ENCODE results near the gene CHRM1.

The CHRM1 gene

DNA sequence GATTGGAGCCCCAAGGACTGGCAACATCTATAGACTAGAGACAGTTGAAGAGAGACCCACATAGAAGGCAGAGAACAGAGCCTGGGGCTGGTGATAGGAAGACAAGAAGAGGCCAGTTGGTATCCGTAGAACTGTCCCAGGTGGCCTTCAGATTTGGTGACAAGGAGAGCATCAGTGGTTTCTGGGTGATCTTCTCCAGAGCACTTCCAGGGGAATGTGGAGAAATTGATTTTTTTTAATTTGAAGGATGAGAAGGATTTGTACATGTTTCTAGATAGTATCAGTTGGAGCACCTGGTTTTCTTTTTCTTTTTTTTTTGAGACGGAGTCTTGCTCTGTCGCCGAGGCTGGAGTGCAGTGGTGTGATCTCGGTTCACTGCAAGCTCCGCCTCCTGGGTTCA, 25.7 kb downstream of the CHRM1 start:
- Mint-ChIP-seq H3K27ac (no peak overlapping the region), H3K4me3 (no peak overlapping the region), H3K27me3 (peaks cover 4% of the 10 kb centered on the region), H3K9me3 (no peaks in the 10 kb centered on the region), H3K4me1 (peaks cover 4% of the 10 kb centered on the region), H3K36me3 (no peaks in the 10 kb centered on the region)

DNA sequence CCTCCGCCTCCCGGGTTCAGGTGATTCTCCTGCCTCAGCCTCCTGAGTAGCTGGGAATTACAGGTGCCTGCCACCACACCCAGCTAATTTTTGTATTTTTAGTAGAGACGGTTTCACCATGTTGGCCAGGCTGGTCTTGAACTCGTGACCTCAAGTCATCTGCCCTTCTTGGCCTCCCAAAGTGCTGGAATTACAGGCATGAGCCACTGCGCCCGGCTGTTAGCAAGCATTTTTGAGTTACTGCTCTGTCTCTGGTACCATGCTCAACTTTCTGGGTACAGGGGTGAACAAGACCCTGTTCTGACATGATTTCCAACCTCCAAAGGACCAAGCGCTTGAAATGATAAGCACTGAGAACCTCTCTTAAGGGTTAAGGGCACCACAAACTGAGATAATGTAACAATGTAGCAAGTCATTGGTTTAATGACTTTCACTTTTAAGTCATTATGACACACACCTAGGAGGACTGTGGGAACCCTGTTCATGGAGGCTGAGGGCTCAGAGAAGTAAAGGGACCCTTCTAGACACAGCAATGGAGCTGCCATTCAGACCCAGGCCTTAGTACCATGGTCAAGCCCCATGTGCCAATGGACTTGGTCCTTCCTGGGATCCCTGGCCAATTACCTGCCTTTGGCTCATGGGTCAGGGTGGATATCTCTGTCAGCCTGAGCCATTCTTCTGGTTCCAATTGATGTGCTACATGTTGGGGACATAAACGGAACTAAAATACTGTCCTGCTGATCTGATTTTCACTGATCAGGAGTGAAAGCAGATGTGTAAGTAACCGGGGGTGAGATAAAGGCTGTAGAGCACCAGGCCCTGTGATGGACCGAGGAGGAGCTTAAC, 28.9 kb downstream of the CHRM1 start:
- no peak overlapping the region for H3K4me3 Mint-ChIP-seq
- H3K27ac Mint-ChIP-seq = peak overlapping the region; percentile 59
- H3K36me3 Mint-ChIP-seq = peaks cover 11% of the 10 kb centered on the region
- H3K9me3 Mint-ChIP-seq = no peaks in the 10 kb centered on the region
- H3K27me3 Mint-ChIP-seq = no peaks in the 10 kb centered on the region
- peaks cover 17% of the 10 kb centered on the region for H3K4me1 Mint-ChIP-seq

DNA sequence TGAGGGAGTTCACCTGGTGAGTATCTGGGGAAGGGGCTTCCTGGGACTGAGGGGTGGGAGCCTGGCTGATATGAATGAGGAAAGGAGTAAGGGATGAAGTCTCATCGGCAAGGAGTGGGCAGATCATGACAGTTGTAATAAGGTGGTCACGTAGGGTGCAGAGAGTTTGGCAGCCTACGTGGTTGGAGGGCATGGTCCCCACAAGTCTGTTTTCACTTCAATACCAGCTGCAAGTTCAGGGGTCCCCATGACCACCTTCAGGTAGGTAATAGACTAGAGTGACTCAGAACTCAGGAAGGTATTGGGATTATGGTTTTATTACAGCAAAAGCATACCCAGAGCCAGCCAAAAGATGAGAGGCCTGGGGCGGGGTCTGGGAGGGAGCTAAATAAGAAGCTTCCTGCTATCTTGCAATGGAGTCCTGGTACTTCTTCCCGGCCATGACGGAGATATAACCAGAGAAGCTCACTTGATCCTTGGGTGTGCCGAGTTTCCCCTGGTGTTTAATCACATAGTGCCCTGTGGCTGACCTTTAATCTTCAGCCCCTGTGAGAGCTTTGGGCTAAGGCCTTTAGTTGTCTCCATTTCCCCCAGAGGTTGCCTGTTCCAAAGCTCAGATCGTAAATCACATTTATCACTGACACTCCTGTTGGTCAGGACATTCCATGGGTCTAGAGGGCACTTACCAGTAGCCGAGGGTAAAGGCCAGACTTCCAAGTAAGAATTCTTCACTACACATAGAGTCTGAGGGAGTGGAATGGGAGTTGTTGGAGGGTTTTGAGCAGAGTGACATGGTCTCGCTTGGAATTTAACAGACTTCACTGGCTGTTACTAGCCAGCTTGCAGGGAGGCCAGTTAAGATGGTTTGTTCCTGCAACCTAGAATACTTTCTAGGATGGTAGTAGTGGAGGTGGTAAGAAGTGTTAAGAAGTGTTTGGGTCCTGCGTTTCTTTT, 31.4 kb downstream of the CHRM1 start:
- peak overlapping the region; percentile 11 for H3K4me3 Mint-ChIP-seq
- H3K27ac Mint-ChIP-seq = peak overlapping the region; percentile 77
- H3K27me3 Mint-ChIP-seq = no peaks in the 10 kb centered on the region
- peaks cover 23% of the 10 kb centered on the region for H3K36me3 Mint-ChIP-seq
- no peaks in the 10 kb centered on the region for H3K9me3 Mint-ChIP-seq
- peaks cover 39% of the 10 kb centered on the region for H3K4me1 Mint-ChIP-seq

DNA sequence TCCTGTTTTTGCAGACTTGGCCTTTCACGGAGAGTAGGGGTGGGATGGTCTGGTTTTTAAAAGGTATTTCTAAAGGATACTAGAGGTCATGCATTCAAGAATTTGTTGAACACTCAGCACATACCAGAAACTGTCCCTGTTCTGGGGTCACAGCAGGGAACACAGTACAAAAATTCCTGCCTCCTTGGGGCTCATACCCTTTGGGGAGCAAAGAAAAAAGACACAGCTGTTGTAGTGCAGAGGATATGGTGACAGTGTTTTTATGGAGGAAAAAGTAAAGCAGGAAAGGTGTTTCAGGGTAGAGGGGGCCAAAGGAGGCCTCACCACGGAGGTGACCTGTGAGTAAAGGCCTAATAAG, 32.1 kb downstream of the CHRM1 start:
- peaks cover 26% of the 10 kb centered on the region for H3K36me3 Mint-ChIP-seq
- peak overlapping the region; percentile 53 for H3K27ac Mint-ChIP-seq
- no peaks in the 10 kb centered on the region for H3K9me3 Mint-ChIP-seq
- peaks cover 43% of the 10 kb centered on the region for H3K4me1 Mint-ChIP-seq
- peak overlapping the region; percentile 11 for H3K4me3 Mint-ChIP-seq
- no peaks in the 10 kb centered on the region for H3K27me3 Mint-ChIP-seq

DNA sequence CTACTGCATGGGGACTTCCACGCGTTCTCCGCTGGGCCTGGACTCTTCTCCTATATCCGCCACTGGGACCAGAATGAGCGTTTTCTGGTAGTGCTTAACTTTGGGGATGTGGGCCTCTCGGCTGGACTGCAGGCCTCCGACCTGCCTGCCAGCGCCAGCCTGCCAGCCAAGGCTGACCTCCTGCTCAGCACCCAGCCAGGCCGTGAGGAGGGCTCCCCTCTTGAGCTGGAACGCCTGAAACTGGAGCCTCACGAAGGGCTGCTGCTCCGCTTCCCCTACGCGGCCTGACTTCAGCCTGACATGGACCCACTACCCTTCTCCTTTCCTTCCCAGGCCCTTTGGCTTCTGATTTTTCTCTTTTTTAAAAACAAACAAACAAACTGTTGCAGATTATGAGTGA, 32.8 kb downstream of the CHRM1 start:
- H3K4me1 Mint-ChIP-seq = peaks cover 50% of the 10 kb centered on the region
- no peaks in the 10 kb centered on the region for H3K9me3 Mint-ChIP-seq
- no peaks in the 10 kb centered on the region for H3K27me3 Mint-ChIP-seq
- peak overlapping the region; percentile 53 for H3K27ac Mint-ChIP-seq
- no peak overlapping the region for H3K4me3 Mint-ChIP-seq
- peaks cover 32% of the 10 kb centered on the region for H3K36me3 Mint-ChIP-seq

DNA sequence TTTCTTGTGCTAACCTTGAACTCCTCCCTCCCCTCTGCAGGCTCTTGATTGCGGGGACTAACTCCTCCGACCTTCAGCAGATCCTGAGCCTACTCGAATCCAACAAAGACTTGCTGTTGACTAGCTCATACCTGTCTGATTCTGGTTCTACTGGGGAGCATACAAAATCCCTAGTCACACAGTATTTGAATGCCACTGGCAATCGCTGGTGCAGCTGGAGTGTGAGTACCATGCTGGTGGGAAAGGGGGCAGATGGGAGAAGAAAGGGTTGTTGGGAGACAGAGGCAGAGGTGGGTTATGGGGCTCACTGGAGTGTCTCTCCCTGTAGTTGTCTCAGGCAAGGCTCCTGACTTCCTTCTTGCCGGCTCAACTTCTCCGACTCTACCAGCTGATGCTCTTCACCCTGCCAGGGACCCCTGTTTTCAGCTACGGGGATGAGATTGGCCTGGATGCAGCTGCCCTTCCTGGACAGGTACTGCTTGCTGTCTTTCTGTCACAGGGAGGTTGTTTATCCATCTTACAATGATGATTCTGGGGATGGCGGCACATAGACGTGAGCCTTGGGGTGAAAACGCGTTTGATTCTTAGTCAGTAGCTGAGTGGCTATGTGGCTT, 35.9 kb downstream of the CHRM1 start:
- Mint-ChIP-seq H3K4me1 (peaks cover 59% of the 10 kb centered on the region), H3K4me3 (peak overlapping the region; percentile 87)

DNA sequence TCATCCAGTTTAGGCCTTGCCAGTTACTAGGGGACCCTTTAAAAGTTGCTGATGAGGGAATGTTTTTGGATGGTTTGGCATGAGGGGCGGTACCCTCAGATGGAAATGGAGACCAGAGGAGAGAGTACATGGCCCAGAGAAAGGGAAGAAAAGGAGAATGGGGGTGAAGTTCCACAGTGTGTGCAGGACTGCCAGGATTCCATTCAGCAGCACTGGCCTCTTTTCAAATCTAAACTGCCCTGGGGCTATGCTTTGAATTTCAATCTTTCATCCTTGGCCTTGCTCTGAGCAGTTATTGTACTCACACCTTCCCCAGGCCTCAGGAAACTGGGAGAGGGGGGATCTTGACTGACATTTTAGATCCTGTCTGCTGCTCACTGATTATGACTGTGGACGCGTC, 37.5 kb downstream of the CHRM1 start:
- Mint-ChIP-seq H3K27me3 (no peaks in the 10 kb centered on the region), H3K36me3 (peaks cover 50% of the 10 kb centered on the region), H3K4me1 (peaks cover 59% of the 10 kb centered on the region), H3K9me3 (no peaks in the 10 kb centered on the region), H3K4me3 (peak overlapping the region; percentile 97), H3K27ac (peak overlapping the region; percentile 100)

More for the DNA sequence above, 35.9 kb downstream of the CHRM1 start:
- Mint-ChIP-seq H3K27ac (peak overlapping the region; percentile 91), H3K9me3 (no peaks in the 10 kb centered on the region), H3K27me3 (no peaks in the 10 kb centered on the region), H3K36me3 (peaks cover 57% of the 10 kb centered on the region)

DNA sequence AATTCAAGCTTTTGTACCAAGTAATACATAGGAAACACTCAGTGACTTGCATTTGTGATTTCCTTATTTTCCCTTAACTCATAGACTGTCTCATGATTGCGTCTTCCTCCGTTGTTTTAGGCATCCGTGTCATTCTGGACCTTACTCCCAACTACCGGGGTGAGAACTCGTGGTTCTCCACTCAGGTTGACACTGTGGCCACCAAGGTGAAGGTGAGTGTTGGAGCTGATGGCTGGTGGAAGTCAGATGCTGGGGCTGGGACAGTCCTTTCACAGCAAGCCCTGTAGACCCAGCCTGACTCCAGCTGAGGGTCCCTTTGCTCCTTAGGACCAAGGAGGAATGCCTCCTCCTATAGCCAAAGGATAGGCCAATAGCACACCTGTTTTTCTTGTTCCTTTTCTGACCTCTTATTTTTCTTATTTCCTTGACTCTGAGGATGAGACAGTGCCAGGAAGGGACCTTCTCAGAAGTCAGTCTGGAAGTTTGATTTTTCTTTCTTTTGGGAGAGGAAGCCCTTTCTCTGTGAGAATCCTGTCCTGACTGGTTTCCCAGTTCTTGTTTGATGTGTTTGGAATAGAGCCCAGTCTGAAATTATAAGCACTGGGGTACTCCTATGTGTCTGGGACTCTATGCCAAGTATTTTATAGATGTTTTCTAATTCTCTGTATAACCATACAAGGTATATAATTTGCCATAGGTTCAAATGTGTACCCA, 38.2 kb downstream of the CHRM1 start:
- H3K27ac Mint-ChIP-seq = peak overlapping the region; percentile 100
- no peaks in the 10 kb centered on the region for H3K27me3 Mint-ChIP-seq
- no peaks in the 10 kb centered on the region for H3K9me3 Mint-ChIP-seq
- H3K4me1 Mint-ChIP-seq = peaks cover 57% of the 10 kb centered on the region
- peak overlapping the region; percentile 97 for H3K4me3 Mint-ChIP-seq
- H3K36me3 Mint-ChIP-seq = peaks cover 49% of the 10 kb centered on the region

DNA sequence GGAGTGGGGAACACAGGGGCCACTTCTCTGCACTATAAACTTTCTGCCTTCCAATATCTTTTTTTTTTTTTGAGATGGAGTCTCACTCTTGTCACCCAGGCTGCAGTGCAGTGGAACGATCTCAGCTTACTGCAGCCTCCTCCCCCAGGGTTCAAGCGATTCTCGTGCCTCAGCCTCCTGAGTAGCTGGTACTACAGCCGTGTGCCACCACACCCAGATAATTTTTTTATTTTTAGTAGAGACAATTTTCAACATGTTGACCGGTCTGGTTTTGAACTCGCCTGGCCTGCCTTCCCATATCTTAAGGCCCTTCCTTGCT, 38.8 kb downstream of the CHRM1 start:
- H3K4me1 Mint-ChIP-seq = peaks cover 55% of the 10 kb centered on the region
- no peaks in the 10 kb centered on the region for H3K27me3 Mint-ChIP-seq
- H3K36me3 Mint-ChIP-seq = peaks cover 49% of the 10 kb centered on the region
- peak overlapping the region; percentile 97 for H3K4me3 Mint-ChIP-seq
- no peaks in the 10 kb centered on the region for H3K9me3 Mint-ChIP-seq
- H3K27ac Mint-ChIP-seq = peak overlapping the region; percentile 100

DNA sequence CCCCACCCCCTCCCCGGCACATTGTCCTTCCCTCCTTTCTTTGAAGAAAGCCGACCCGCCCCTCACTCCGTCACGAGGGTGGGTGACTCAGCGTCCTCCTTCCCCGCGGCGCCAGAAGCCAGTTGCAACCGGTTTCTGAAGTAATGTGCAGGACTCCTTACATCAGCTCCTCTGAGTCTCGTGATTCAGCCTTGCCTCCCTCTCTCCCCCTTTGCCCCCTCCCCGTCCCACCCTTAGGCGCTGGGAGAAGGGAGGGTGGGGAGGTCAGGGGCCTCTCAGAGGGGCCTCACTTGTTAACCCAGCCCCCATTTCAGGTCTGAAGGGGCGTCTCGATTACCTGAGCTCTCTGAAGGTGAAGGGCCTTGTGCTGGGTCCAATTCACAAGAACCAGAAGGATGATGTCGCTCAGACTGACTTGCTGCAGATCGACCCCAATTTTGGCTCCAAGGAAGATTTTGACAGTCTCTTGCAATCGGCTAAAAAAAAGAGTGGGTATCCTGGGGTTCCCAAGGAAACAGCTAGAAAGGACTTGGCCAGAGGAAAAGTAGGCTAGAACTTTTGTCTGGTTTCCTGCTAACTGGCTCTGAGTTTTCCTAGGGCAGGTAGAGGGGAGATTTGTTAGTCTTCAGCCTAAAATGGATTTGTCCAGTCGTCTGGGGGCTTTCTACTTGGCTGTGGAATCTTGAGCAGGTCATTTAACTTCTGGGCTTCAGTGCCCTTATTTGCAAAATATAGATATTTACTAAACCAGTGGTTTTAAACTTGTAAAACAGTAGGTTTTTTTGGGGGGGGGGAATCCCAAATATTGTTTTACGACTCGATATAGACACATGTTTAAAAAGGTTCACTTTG, 39.4 kb downstream of the CHRM1 start:
- H3K9me3 Mint-ChIP-seq = no peaks in the 10 kb centered on the region
- peak overlapping the region; percentile 97 for H3K4me3 Mint-ChIP-seq
- H3K36me3 Mint-ChIP-seq = peaks cover 46% of the 10 kb centered on the region
- H3K27ac Mint-ChIP-seq = peak overlapping the region; percentile 100
- H3K27me3 Mint-ChIP-seq = no peaks in the 10 kb centered on the region
- peaks cover 50% of the 10 kb centered on the region for H3K4me1 Mint-ChIP-seq

DNA sequence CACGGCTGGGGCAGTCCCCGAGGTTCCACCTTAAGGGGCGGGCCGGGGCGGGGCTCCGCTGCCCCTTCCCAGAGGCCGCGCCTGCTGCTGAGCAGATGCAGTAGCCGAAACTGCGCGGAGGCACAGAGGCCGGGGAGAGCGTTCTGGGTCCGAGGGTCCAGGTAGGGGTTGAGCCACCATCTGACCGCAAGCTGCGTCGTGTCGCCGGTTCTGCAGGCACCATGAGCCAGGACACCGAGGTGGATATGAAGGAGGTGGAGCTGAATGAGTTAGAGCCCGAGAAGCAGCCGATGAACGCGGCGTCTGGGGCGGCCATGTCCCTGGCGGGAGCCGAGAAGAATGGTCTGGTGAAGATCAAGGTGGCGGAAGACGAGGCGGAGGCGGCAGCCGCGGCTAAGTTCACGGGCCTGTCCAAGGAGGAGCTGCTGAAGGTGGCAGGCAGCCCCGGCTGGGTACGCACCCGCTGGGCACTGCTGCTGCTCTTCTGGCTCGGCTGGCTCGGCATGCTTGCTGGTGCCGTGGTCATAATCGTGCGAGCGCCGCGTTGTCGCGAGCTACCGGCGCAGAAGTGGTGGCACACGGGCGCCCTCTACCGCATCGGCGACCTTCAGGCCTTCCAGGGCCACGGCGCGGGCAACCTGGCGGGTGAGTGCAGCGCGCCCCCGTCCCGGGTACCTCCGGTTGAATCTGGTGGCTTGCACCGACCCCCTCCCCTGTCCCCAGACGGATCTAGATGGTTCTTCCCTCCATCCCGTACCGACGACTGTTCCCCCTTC, 40.2 kb downstream of the CHRM1 start, which contains the start of gene SLC3A2:
SLC3A2 (plus strand) TSS at position 94 of the 776 bp plus-strand sequence; CDS start at position 222, 128 bp downstream.
- Mint-ChIP-seq H3K27ac (peak within 1 kb of the TSS; percentile 100), H3K4me1 (peaks cover 44% of the 10 kb centered on the region), H3K27me3 (no peaks in the 10 kb centered on the region), H3K9me3 (no peaks in the 10 kb centered on the region), H3K36me3 (peaks cover 46% of the 10 kb centered on the region), H3K4me3 (peak within 1 kb of the TSS; percentile 97)

DNA sequence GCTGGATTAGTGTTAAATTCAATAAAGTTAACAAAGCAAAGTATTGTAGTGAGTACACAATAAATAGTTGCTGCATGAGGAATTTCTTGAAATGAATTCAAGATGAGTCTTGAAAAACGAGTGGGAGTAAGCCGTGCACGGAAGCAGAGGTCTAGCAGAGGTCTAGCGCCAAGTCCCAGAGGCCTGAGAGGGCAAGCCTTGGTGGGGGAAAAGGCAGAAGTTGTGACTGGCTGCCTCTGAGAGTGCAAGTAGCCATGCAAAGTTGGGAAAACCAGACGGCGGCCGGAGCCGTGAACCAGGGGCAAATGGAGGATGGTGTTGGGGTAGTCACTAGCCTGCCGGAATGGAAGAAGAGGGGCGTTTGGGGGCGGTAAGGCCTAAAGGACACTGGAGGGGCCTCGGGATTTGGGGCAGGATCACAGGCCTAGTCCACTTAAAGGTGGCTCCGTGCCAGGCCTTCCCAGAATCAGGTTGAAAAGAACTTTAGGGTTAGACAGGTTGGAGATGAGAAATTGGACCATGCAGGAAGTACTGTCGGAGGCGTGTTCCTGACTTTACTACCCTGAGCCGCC, 40.8 kb downstream of the CHRM1 start:
- Mint-ChIP-seq H3K4me1 (peaks cover 37% of the 10 kb centered on the region), H3K27ac (peak overlapping the region; percentile 100), H3K4me3 (peak overlapping the region; percentile 97), H3K9me3 (no peaks in the 10 kb centered on the region), H3K36me3 (peaks cover 40% of the 10 kb centered on the region), H3K27me3 (no peaks in the 10 kb centered on the region)

DNA sequence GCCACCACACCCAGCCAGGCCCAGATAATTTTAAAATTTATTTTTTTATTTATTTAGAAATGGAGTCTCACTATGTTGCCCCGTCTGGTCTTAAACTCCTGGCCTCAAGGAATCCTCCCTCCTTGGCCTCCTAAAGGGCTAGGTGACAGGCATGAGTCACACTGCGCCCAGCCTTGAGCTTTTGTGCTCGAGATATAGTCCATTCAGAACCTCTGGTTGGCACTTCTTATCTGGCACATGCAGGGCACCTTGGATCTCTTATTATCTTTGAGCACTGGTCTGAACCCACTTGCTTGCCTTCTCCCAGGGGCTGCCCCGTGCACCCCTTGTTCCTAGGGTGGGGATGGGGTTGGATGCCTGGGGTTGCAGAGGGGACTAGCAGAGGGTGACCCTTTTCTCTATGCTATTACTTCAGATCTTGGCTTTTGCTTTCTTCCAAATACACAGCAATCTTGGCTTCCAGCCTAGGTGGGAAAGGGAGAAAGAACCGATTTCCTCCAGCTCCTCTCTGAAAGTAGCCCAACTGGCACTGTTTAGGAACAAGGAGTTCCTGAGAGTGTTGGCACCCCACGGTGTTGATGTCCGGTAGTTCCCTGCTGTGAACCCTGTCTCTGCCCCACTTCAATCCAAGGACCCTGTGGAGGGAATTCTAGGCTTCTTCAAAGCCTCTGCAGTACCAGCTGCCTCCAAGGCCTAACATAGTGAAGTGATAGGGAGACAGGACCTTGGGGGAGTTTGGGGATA, 41.8 kb downstream of the CHRM1 start:
- no peaks in the 10 kb centered on the region for H3K27me3 Mint-ChIP-seq
- peak overlapping the region; percentile 97 for H3K4me3 Mint-ChIP-seq
- H3K36me3 Mint-ChIP-seq = peaks cover 36% of the 10 kb centered on the region
- H3K4me1 Mint-ChIP-seq = peaks cover 32% of the 10 kb centered on the region
- H3K9me3 Mint-ChIP-seq = no peaks in the 10 kb centered on the region
- peak overlapping the region; percentile 87 for H3K27ac Mint-ChIP-seq
